ENCODE measurements around the gene KCTD3. TPM values are rescaled to one million over a fixed set of nuclear protein-coding genes. Genes with fewer than 3 reads are reported as not detected.

KCTD3 gene
- total and polyA plus RNA-seq, 9 donors: 36.3 to 47.0 (median 39.8) TPM

DNA sequence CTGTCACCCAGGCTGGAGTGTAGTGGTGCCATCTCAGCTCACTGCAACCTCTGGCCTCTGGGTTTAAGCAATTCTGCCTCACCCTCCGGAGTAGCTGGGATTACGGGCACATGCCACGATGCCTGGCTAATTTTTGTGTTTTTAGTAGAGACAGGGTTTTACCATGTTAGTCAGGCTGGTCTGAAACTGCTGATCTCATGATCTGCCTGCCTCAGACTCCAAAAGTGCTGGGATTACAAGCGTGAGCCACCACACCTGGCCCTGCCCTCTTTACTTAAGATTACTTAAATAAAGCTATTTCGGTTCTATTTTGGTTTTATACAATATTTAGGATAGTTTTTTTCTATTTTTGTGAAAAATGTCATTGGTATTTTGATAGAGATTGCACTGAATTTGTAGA is 15.3 kb upstream of the KCTD3 start:
- no CpG with 5 or more reads among the region's 5 CpGs for WGBS (ENCODE audit: insufficient coverage)
- H3K9me3 ChIP-seq (replicated peaks; ENCODE audit: control insufficient read depth, low read depth, low read length): peaks cover 7% of the 10 kb centered on the region

DNA sequence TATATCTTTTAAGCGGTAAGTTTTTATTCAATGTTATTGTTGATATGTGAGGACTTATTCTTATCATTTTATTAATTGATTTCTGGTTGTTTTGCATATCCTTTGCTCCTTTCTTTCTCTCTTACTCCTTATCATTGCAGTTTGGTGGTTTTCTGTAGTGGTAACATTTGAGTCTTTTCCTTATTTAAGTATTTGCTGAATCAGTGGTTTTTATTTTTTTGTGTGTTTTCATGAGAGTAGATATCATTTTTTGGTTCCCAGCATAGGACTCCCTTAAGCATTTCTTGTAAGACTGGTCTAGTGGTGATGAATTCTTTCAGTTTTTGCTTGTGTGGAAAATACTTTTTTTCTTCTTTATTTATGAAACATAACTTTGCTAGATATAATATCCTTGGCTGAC is 12.2 kb upstream of the KCTD3 start:
- Histone ChIP-seq H3K9me3 (replicated peaks; ENCODE audit: control insufficient read depth, low read depth, low read length) (peaks cover 7% of the 10 kb centered on the region), H3K4me1 (ENCODE audit: control insufficient read depth, insufficient read depth, low read length) (no peaks in the 10 kb centered on the region), H3K27me3 (ENCODE audit: control insufficient read depth, insufficient read depth, low read length) (no peaks in the 10 kb centered on the region), H3K27ac (ENCODE audit: low read length) (no peak overlapping the region), H3K4me3 (ENCODE audit: low read length) (no peak overlapping the region), H3K36me3 (ENCODE audit: control insufficient read depth, insufficient read depth, low read length) (no peaks in the 10 kb centered on the region)
- WGBS (ENCODE audit: insufficient coverage): no CpG with 5 or more reads among the region's 1 CpG
- no peak for DNase-seq

More for the DNA sequence above, 15.3 kb upstream of the KCTD3 start:
- H3K4me3 ChIP-seq (ENCODE audit: low read length): no peak overlapping the region
- H3K4me1 ChIP-seq (ENCODE audit: control insufficient read depth, insufficient read depth, low read length): no peaks in the 10 kb centered on the region
- no peak overlapping the region for H3K27ac ChIP-seq (ENCODE audit: low read length)
- no peaks in the 10 kb centered on the region for H3K36me3 ChIP-seq (ENCODE audit: control insufficient read depth, insufficient read depth, low read length)
- no peak for DNase-seq
- H3K27me3 ChIP-seq (ENCODE audit: control insufficient read depth, insufficient read depth, low read length): no peaks in the 10 kb centered on the region

DNA sequence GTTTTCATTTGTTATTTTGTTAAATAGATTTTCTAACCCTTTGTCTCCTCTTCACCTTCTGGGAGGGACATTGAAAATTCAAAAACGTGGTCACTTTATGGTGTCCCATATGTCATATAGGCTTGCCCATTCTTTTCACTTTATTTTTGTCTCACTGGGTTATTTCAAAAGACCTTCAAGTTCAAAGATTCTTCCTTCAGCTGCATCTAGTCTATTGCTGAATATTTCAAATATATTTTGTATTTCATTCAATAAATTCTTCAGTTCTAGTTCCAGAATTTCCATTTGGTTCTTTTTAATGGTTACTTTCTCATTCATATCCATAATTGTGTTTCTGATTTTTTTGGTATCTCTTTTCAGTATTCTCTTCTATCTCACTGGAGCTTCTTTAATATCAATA is 11.6 kb upstream of the KCTD3 start:
- H3K9me3 ChIP-seq (replicated peaks; ENCODE audit: control insufficient read depth, low read depth, low read length): peaks cover 7% of the 10 kb centered on the region
- no peak overlapping the region for H3K27ac ChIP-seq (ENCODE audit: low read length)
- no peaks in the 10 kb centered on the region for H3K4me1 ChIP-seq (ENCODE audit: control insufficient read depth, insufficient read depth, low read length)
- DNase-seq: no peak
- H3K27me3 ChIP-seq (ENCODE audit: control insufficient read depth, insufficient read depth, low read length): no peaks in the 10 kb centered on the region
- WGBS (ENCODE audit: insufficient coverage): no CpG with 5 or more reads among the region's 1 CpG
- no peak overlapping the region for H3K4me3 ChIP-seq (ENCODE audit: low read length)
- H3K36me3 ChIP-seq (ENCODE audit: control insufficient read depth, insufficient read depth, low read length): no peaks in the 10 kb centered on the region

DNA sequence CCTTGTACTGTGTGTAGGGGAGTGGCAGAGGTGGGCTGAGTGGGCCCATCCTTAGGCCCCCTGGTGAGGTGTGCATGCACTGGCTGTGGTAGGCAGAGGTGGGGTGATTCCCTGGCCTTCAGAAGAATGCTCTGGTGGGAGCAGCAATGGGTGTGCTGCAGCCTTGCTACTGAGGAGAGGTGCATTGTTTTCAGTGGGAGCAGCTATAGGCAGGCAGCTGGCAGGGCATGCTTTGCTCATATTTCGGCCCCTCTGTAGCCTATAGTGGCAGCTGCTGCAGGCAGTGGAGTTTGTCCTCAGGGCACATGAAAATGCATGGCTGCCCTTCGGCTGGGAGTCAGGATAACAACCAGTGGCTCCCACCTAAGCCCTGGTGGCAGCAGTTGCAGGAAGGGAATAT is 10.1 kb upstream of the KCTD3 start:
- H3K36me3 ChIP-seq (ENCODE audit: control insufficient read depth, insufficient read depth, low read length): no peaks in the 10 kb centered on the region
- 94% methylated on average over 2 of the region's 2 CpGs for WGBS (ENCODE audit: insufficient coverage)
- H3K27ac ChIP-seq (ENCODE audit: low read length): no peak overlapping the region
- no peaks in the 10 kb centered on the region for H3K27me3 ChIP-seq (ENCODE audit: control insufficient read depth, insufficient read depth, low read length)
- DNase-seq: no peak
- H3K4me1 ChIP-seq (ENCODE audit: control insufficient read depth, insufficient read depth, low read length): no peaks in the 10 kb centered on the region
- peaks cover 7% of the 10 kb centered on the region for H3K9me3 ChIP-seq (replicated peaks; ENCODE audit: control insufficient read depth, low read depth, low read length)
- no peak overlapping the region for H3K4me3 ChIP-seq (ENCODE audit: low read length)

DNA sequence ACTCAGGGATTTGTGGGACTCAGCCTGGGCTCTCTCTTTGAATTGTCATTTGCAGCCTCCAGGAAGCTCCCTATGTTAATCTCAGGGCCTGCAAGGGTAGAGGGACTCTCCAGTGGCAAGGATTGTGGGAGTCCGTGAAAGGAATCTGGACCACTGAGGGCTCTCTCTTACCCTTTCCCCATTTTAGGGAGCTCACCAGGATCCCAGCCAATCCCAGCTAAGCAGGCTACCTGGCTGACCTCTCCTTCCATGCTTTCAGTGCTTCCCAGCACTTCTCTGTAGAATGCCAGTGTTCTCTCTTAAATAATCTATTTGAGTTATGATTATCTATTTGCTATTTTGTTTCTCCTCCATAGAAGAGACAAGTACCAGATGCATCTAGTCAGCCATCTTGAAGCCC is 9.6 kb upstream of the KCTD3 start:
- H3K27me3 ChIP-seq (ENCODE audit: control insufficient read depth, insufficient read depth, low read length): no peaks in the 10 kb centered on the region
- WGBS (ENCODE audit: insufficient coverage): 71% methylated on average over 1 of the region's 1 CpG
- H3K27ac ChIP-seq (ENCODE audit: low read length): no peak overlapping the region
- H3K9me3 ChIP-seq (replicated peaks; ENCODE audit: control insufficient read depth, low read depth, low read length): peaks cover 7% of the 10 kb centered on the region
- no peak for DNase-seq
- no peaks in the 10 kb centered on the region for H3K4me1 ChIP-seq (ENCODE audit: control insufficient read depth, insufficient read depth, low read length)
- no peaks in the 10 kb centered on the region for H3K36me3 ChIP-seq (ENCODE audit: control insufficient read depth, insufficient read depth, low read length)
- H3K4me3 ChIP-seq (ENCODE audit: low read length): no peak overlapping the region

DNA sequence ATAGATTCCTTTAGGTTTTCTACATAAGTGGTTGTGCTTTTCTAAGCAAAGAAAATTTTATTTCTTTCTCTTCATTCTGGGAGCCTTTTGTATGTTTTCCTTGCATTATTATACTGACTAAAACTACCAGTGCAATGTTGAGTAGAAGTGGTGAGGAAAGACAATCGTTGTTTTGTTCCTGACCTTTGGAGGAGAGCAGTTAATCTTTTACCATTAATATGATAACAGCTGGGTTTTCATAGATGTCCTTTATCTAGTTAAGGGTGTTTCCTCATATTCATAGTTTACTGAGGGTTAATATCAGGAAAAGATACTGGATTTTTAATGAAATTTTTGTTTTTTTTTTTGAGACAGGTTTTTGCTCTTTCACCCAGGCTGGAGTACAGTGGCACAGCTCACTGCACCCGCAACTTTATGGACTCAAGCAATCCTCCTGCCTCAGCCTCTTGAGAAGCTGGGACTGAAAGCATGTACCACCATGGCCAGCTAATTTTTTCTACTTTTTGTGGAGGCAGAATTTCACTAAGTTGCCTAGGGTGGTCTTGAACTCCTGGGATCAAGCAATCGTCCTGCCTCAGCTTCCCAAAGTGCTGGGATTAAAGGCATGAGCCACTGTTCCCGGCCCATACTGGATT is 9.0 kb upstream of the KCTD3 start:
- Histone ChIP-seq H3K9me3 (replicated peaks; ENCODE audit: control insufficient read depth, low read depth, low read length) (peaks cover 7% of the 10 kb centered on the region), H3K27me3 (ENCODE audit: control insufficient read depth, insufficient read depth, low read length) (no peaks in the 10 kb centered on the region), H3K4me1 (ENCODE audit: control insufficient read depth, insufficient read depth, low read length) (no peaks in the 10 kb centered on the region), H3K27ac (ENCODE audit: low read length) (no peak overlapping the region), H3K4me3 (ENCODE audit: low read length) (no peak overlapping the region), H3K36me3 (ENCODE audit: control insufficient read depth, insufficient read depth, low read length) (no peaks in the 10 kb centered on the region)
- 100% methylated on average over 1 of the region's 4 CpGs for WGBS (ENCODE audit: insufficient coverage)
- DNase-seq: no peak

DNA sequence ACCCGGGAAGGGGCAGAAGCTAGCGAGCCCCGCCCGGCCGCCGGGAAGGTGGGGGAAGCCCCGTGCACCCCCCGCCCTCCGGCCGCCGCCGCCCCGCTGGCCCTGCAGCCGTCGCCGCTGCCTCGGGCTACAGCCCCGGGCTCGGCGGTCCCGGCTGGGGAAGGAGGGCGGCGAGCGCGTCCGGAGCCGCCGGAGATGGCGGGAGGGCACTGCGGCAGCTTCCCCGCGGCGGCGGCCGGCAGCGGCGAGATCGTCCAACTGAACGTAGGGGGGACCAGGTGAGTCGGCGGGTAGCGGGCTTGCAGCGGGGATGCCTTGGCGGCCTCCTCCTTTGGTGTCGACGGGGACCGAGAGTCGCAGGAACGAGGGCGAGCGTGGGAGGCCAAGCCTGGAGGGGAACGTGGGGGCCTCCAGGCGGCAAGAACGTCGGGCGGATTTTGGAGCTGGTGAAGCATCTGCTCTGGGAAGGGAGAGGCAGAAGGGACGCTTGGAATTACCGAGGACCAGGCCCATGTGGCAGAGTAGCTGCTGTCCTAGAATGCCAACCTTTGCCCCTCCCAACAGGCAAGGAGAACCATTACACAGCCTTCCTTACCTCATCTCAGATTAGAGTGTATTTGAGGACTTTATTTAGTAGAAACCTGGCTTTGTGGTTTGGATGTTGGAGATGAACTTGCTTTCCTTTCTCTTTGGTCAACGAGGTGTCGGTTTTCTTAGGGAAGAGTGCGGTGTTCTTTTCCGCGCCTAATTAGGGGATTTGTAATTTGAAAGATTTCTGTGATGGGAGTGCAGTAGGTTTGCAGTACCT is 591 bp downstream of the KCTD3 start:
- under 1% methylated on average over 53 of the region's 63 CpGs for WGBS (ENCODE audit: insufficient coverage)
- H3K27ac ChIP-seq (ENCODE audit: low read length): peak overlapping the region; percentile 99
- no peaks in the 10 kb centered on the region for H3K9me3 ChIP-seq (replicated peaks; ENCODE audit: control insufficient read depth, low read depth, low read length)
- peak; percentile 74 for DNase-seq
- H3K36me3 ChIP-seq (ENCODE audit: control insufficient read depth, insufficient read depth, low read length): no peaks in the 10 kb centered on the region
- no peaks in the 10 kb centered on the region for H3K27me3 ChIP-seq (ENCODE audit: control insufficient read depth, insufficient read depth, low read length)
- peaks cover 5% of the 10 kb centered on the region for H3K4me1 ChIP-seq (ENCODE audit: control insufficient read depth, insufficient read depth, low read length)
- peak overlapping the region; percentile 90 for H3K4me3 ChIP-seq (ENCODE audit: low read length)

GRCh38 chr1:215568299-215568692 is 1.2 kb downstream of the KCTD3 start:
- peak overlapping the region; percentile 99 for H3K27ac ChIP-seq (ENCODE audit: low read length)
- no peaks in the 10 kb centered on the region for H3K27me3 ChIP-seq (ENCODE audit: control insufficient read depth, insufficient read depth, low read length)
- no peaks in the 10 kb centered on the region for H3K9me3 ChIP-seq (replicated peaks; ENCODE audit: control insufficient read depth, low read depth, low read length)
- no CpG with 5 or more reads among the region's 5 CpGs for WGBS (ENCODE audit: insufficient coverage)
- H3K36me3 ChIP-seq (ENCODE audit: control insufficient read depth, insufficient read depth, low read length): no peaks in the 10 kb centered on the region
- H3K4me1 ChIP-seq (ENCODE audit: control insufficient read depth, insufficient read depth, low read length): peaks cover 5% of the 10 kb centered on the region
- peak; percentile 76 for DNase-seq
- peak overlapping the region; percentile 90 for H3K4me3 ChIP-seq (ENCODE audit: low read length)

- peaks cover 5% of the 10 kb centered on the region for H3K4me1 ChIP-seq (ENCODE audit: control insufficient read depth, insufficient read depth, low read length)
- H3K27ac ChIP-seq (ENCODE audit: low read length): no peak overlapping the region
- H3K4me3 ChIP-seq (ENCODE audit: low read length): no peak overlapping the region
- no CpG with 5 or more reads among the region's 3 CpGs for WGBS (ENCODE audit: insufficient coverage)
- H3K36me3 ChIP-seq (ENCODE audit: control insufficient read depth, insufficient read depth, low read length): peaks cover 2% of the 10 kb centered on the region
- DNase-seq: no peak
- no peaks in the 10 kb centered on the region for H3K27me3 ChIP-seq (ENCODE audit: control insufficient read depth, insufficient read depth, low read length)
- H3K9me3 ChIP-seq (replicated peaks; ENCODE audit: control insufficient read depth, low read depth, low read length): no peaks in the 10 kb centered on the region
These were observed 3.1 kb downstream of the KCTD3 start for GRCh38 chr1:215569986-215570824.

DNA sequence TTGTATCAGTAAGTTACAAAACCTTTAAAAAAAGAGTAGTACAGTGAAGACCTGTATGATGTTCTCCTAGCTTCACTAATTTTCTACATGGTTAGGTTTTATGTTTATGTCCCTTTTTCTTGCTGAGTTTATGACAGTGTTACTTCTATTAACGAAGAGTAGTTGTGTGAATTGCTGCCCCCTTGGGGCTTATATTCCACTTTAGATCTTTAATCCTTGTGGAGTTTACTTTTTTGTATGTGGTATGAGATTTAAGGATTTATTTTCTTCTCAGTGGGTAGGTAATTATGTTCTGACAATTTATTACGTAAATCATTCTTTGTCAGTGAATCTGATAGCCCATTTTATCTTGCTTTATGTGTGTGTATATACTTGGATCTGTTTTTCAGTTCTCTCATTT is 14.8 kb downstream of the KCTD3 start:
- peaks cover 4% of the 10 kb centered on the region for H3K9me3 ChIP-seq (replicated peaks; ENCODE audit: control insufficient read depth, low read depth, low read length)
- peaks cover 18% of the 10 kb centered on the region for H3K36me3 ChIP-seq (ENCODE audit: control insufficient read depth, insufficient read depth, low read length)
- no peak overlapping the region for H3K4me3 ChIP-seq (ENCODE audit: low read length)
- H3K27me3 ChIP-seq (ENCODE audit: control insufficient read depth, insufficient read depth, low read length): no peaks in the 10 kb centered on the region
- H3K27ac ChIP-seq (ENCODE audit: low read length): no peak overlapping the region
- no CpG with 5 or more reads among the region's 2 CpGs for WGBS (ENCODE audit: insufficient coverage)
- H3K4me1 ChIP-seq (ENCODE audit: control insufficient read depth, insufficient read depth, low read length): no peaks in the 10 kb centered on the region
- DNase-seq: no peak
